ENCODE data around the gene BTNL9.

- no peak for TF ChIP-seq ZNF274 (IDR thresholded peaks at IDR 0.05; ENCODE audit: low read depth, low read length)
- no peak for TF ChIP-seq SUZ12 (IDR thresholded peaks at IDR 0.05; ENCODE audit: extremely low read depth, insufficient read depth, insufficient read length)
- no peak for TF ChIP-seq YY1 (IDR thresholded peaks at IDR 0.05; ENCODE audit: insufficient read depth, insufficient read length)
These were observed 60.2 kb downstream of the BTNL9 start for GRCh38 chr5:181100121-181100875.

Measured in NT2/D1 (cell line).